K562 (cell line): ENCODE data around the gene AGMO. TPM values are rescaled to one million over a fixed set of nuclear protein-coding genes. Genes with fewer than 3 reads are reported as not detected.

ENCODE experiments used
- ATAC-seq: fragments of 200-7000 bp; cut with Tn5 transposase; 3 replicates; pipeline ENCODE4 v1.9.1; 2020; ENCODE audit warnings: moderate library complexity
- BruUV-seq: library from RNA; stranded (reverse); fragments of 400-500 nt; replicated peaks from 2 replicates; lab custom pipeline; 2021; lab: Mats Ljungman, UMichigan
- CTCF ChIA-PET: fragments of 300-600 bp; formaldehyde crosslinking; extraction: SDS; loops from one replicate; lab custom pipeline; 2021; ENCODE audit warnings: low intra/inter-chr PET ratio; lab: Yijun Ruan, JAX
- POLR2A ChIA-PET: fragments of 300-600, 350-650 bp; sonication (Branson Sonifier 250); formaldehyde crosslinking; extraction: SDS; loops from one replicate; lab custom pipeline; 2021; ENCODE audit warnings: antibody characterized with exemption, inconsistent platforms; lab: Yijun Ruan, JAX
- DNase-seq, 4 experiments: peaks; one replicate each; pipeline versions ENCODE4 v3.0.0 to v3.0.0-alpha.2; 2011 to 2018; ENCODE audit warnings: low spot score in 3 of 4, mixed read lengths in 3 of 4; ENCODE audit errors: extremely low read depth in 1 of 4
- FAIRE-seq: peaks from 2 replicates; lab custom pipeline; 2011; peaks lifted over from hg19 to GRCh38; lab: Jason Lieb, UNC
- H2AFZ ChIP-seq: 2 replicates; pipeline ENCODE4 v1.6.0; 2011; ENCODE audit warnings: low read depth, low read length, control low read depth, inconsistent platforms
- H3K27ac ChIP-seq: fragments of 200-600 bp; 3 replicates; pipeline ENCODE4 v1.8.0; 2011; ENCODE audit warnings: low read depth, mild to moderate bottlenecking, control low read depth, inconsistent platforms, low read length, moderate library complexity, mixed read lengths; ENCODE audit errors: extremely low read depth
- H3K27me3 ChIP-seq, 2 experiments: fragments of 300-600 bp in 1 of 2; 2 replicates in 1 of 2; 3 replicates in 1 of 2; pipeline versions ENCODE4 v1.6.0 to v1.8.0; 2011; ENCODE audit warnings: inconsistent platforms in 2 of 2, low read length in 2 of 2, mild to moderate bottlenecking in 1 of 2, mixed read lengths in 1 of 2, moderate library complexity in 1 of 2; ENCODE audit not compliant: control insufficient read depth in 2 of 2, insufficient read depth in 2 of 2
- H3K36me3 ChIP-seq: fragments of 300-600 bp; 3 replicates; pipeline ENCODE4 v1.8.0; 2011; ENCODE audit warnings: mild to moderate bottlenecking, low read length, inconsistent platforms; ENCODE audit not compliant: control insufficient read depth, insufficient read depth
- H3K4me1 ChIP-seq, 2 experiments: fragments of 200-600 bp in 1 of 2; replicated peaks in 1 of 2; 2 replicates in 1 of 2; 3 replicates in 1 of 2; pipeline versions ENCODE4 v1.5.1 to v1.8.0; 2011; ENCODE audit warnings: inconsistent platforms in 2 of 2, low read length in 2 of 2, mild to moderate bottlenecking in 1 of 2, mixed read lengths in 1 of 2, moderate library complexity in 1 of 2; ENCODE audit not compliant: control insufficient read depth in 2 of 2, insufficient read depth in 2 of 2
- H3K4me2 ChIP-seq: 2 replicates; pipeline ENCODE4 v1.6.1; 2011; ENCODE audit warnings: low read length, control low read depth, inconsistent platforms, mixed read lengths; ENCODE audit not compliant: insufficient read depth
- H3K4me3 ChIP-seq: fragments of 200-600 bp; sonication (generic), shearing (Covaris generic); 2 replicates; pipeline ENCODE4 v1.5.1; 2016; ENCODE audit warnings: control low read depth, inconsistent platforms
- H3K79me2 ChIP-seq: fragments of 200-600 bp; 3 replicates; pipeline ENCODE4 v1.8.0; 2011; ENCODE audit warnings: low read length, inconsistent platforms; ENCODE audit not compliant: control insufficient read depth, insufficient read depth
- H3K9ac ChIP-seq, 2 experiments: 2 replicates each; pipeline versions ENCODE4 v1.6.0 to v1.6.1; 2011; ENCODE audit warnings: low read depth in 2 of 2, low read length in 2 of 2, control low read depth in 1 of 2, inconsistent platforms in 1 of 2, mild to moderate bottlenecking in 1 of 2, mixed read lengths in 1 of 2; ENCODE audit not compliant: insufficient read depth in 1 of 2
- H3K9me1 ChIP-seq: one replicate; pipeline ENCODE4 v1.6.0; 2011; ENCODE audit warnings: inconsistent platforms, mild to moderate bottlenecking, low read length, moderate library complexity; ENCODE audit not compliant: control insufficient read depth, insufficient read depth
- H3K9me3 ChIP-seq: replicated peaks from 2 replicates; pipeline ENCODE4 v1.5.1; 2011; ENCODE audit warnings: low read depth, low read length, inconsistent platforms; ENCODE audit not compliant: control insufficient read depth, insufficient read depth
- H4K20me1 ChIP-seq: replicated peaks from 2 replicates; pipeline ENCODE4 v1.6.1; 2011; ENCODE audit warnings: low read length, inconsistent platforms, mixed read lengths; ENCODE audit not compliant: control insufficient read depth, insufficient read depth
- CCAR2 ChIP-seq: fragments of 200-400 bp; formaldehyde crosslinking; IDR thresholded peaks from 2 replicates; pipeline ENCODE4 v1.6.1; 2017; ENCODE audit warnings: mild to moderate bottlenecking, low read depth, low read length
- ERF ChIP-seq: fragments of 450-650 bp; formaldehyde crosslinking; IDR thresholded peaks from 2 replicates; pipeline ENCODE4 v1.4.0; 2020; ENCODE audit warnings: mild to moderate bottlenecking, mixed read lengths
- GTF2E2 ChIP-seq: fragments of 200-800 bp; sonication (Bioruptor generic); IDR thresholded peaks from 2 replicates; pipeline ENCODE4 v1.6.1; 2016; ENCODE audit warnings: missing genetic modification characterization, missing compliant biosample characterization
- KDM5B ChIP-seq: fragments of 200-600 bp; sonication (generic); IDR thresholded peaks from 2 replicates; pipeline ENCODE4 v1.6.1; 2012; ENCODE audit warnings: low read depth, mild to moderate bottlenecking, moderate library complexity, low read length, control low read depth, inconsistent platforms; ENCODE audit not compliant: insufficient replicate concordance
- MEF2D ChIP-seq: conservative IDR thresholded peaks from 2 replicates; pipeline ENCODE4 v1.6.1; 2016; ENCODE audit warnings: low read depth, missing genetic modification characterization, missing compliant biosample characterization
- ZNF140 ChIP-seq: fragments of 250-450 bp; sonication (Bioruptor Pico); IDR thresholded peaks from 2 replicates; pipeline ENCODE4 v1.8.0; 2021; ENCODE audit warnings: moderate library complexity, mild to moderate bottlenecking, inconsistent platforms
- ZNF696 ChIP-seq: fragments of 250-450 bp; sonication (Bioruptor Pico); conservative IDR thresholded peaks from 2 replicates; pipeline ENCODE4 v1.4.0; 2020; ENCODE audit warnings: mild to moderate bottlenecking, moderate library complexity
- WGBS: fragments of 100-300 bp; shearing (Covaris generic); methylation state at CpG from one replicate; pipeline ENCODE4 v1.1.6; 2016; ENCODE audit warnings: low coverage, mixed read lengths; ENCODE audit not compliant: insufficient coverage; ENCODE audit errors: missing lambda C conversion rate; 5-methylcytosine and 5-hydroxymethylcytosine counted together
- in situ Hi-C: fragments of 300-500 bp; cut with MboI; formaldehyde crosslinking; loops from 4 replicates; pipeline ENCODE4 v1.15.0; 2018; ENCODE audit warnings: inconsistent platforms, mixed read lengths
- intact Hi-C: fragments of 100-400 bp; cut with micrococcal nuclease; formaldehyde crosslinking; loops from 2 replicates; pipeline ENCODE4 v1.14.2; 2022
- polyA plus RNA-seq, 8 experiments: library from polyadenylated mRNA; depleted of rRNA in 4 of 8; stranded (reverse) in 5 of 8; unstranded in 3 of 8; fragments of >200 nt; fragmentation: Nextera tagmentation in 2 of 8; fragmentation: Illumina TruSeq in 1 of 8; extraction: Ambion mirVana in 2 of 8; extraction: Trizol in 1 of 8; gene quantifications; 2 replicates each; pipeline versions ENCODE4 v1.2.1 to v1.2.3, GENCODE V29; 2011 to 2014; ENCODE audit warnings: inconsistent platforms in 1 of 8, missing spikeins in 1 of 8
- total RNA-seq, 7 experiments: library from RNA; depleted of rRNA in 6 of 7; stranded (reverse); fragments of >200 nt in 6 of 7; fragmentation: Illumina TruSeq in 2 of 7; extraction: Trizol in 2 of 7; gene quantifications; 2 replicates each; pipeline versions ENCODE4 v1.2.1 to v1.2.3, GENCODE V29; 2011 to 2021; ENCODE audit warnings: low replicate concordance in 1 of 7
- TF ChIP-seq, protein P1 (sequence below): sonication (generic); formaldehyde crosslinking; IDR thresholded peaks from 2 replicates; pipeline ENCODE4 v1.8.0; 2022; ENCODE audit warnings: mild to moderate bottlenecking, missing genetic modification reagents
- TF ChIP-seq, protein P2 (sequence below), 2 experiments: fragments of 250-450 bp in 1 of 2; fragments of 450-650 bp in 1 of 2; sonication (Bioruptor Pico) in 1 of 2; IDR thresholded peaks; 2 replicates each; pipeline versions ENCODE4 v1.6.1 to v1.8.0; 2016 to 2021; ENCODE audit warnings: mild to moderate bottlenecking in 2 of 2, moderate library complexity in 2 of 2, missing compliant biosample characterization in 1 of 2, missing genetic modification characterization in 1 of 2
- TF ChIP-seq, protein P3 (sequence below), 2 experiments: fragments of 150-350 bp in 1 of 2; IDR thresholded peaks; 2 replicates each; pipeline ENCODE4 v1.6.1; 2012 to 2016; ENCODE audit warnings: low read depth in 2 of 2, low read length in 2 of 2, mild to moderate bottlenecking in 1 of 2, moderate library complexity in 1 of 2
- TF ChIP-seq, protein P4 (sequence below): fragments of 450-650 bp; IDR thresholded peaks from 2 replicates; pipeline ENCODE4 v1.6.1; 2018; ENCODE audit warnings: mild to moderate bottlenecking, low read depth; ENCODE audit not compliant: partially characterized antibody

The AGMO gene
- total and polyA plus RNA-seq, 9 of the 15 experiments (the other 6 are each of a cell fraction or from before 2014, with no cell fraction given) = 0.30 to 1.4 (median 0.69) TPM; not detected in 1

DNA sequence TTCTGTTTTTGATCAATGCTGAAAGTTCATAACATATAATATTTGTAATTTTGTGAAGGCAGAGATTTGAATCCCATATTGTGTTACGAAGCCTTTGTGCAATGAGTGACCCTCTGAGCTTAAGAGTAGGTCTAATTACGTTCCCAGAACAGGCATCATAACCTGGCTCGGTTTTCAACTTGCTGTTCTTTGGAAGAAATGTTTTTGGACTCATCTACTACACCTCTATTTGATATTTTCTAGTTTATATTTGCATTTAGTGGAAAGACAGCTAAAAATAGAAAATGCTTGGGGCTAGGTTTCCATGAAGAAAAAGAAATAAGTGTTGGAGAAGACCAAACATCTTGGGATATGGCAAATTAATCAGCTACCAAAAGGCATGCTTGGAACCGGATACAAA lies 234.8 kb downstream of the AGMO start:
- Histone ChIP-seq H3K27me3 (no peaks in the 10 kb centered on the region), H3K27ac (no peak overlapping the region), H3K4me2 (no peak overlapping the region), H3K4me3 (no peak overlapping the region), H3K36me3 (no peaks in the 10 kb centered on the region), H3K9ac (no peak overlapping the region), H2AFZ (no peak overlapping the region), H3K9me3 (no peaks in the 10 kb centered on the region; the same call in 1 of the 2 replicates), H3K9me1 (no peaks in the 10 kb centered on the region), H4K20me1 (no peaks in the 10 kb centered on the region), H3K79me2 (no peaks in the 10 kb centered on the region), H3K4me1 (no peaks in the 10 kb centered on the region)
- ChIA-PET POLR2A (no interaction called here), CTCF (no interaction called here)
- 4% methylated on average over 4 of the region's 4 CpGs for WGBS
- in situ Hi-C loops (no loop called here), intact Hi-C loops (loop anchor here (5.0 kb wide), 1 partner anchor 745 kb away; no protein-coding TSS in a partner anchor)
- DNase-seq (no peak), FAIRE-seq (no peak), ATAC-seq (no peak)
- no TSS peak for BruUV-seq
- TF ChIP-seq, protein P1, sequence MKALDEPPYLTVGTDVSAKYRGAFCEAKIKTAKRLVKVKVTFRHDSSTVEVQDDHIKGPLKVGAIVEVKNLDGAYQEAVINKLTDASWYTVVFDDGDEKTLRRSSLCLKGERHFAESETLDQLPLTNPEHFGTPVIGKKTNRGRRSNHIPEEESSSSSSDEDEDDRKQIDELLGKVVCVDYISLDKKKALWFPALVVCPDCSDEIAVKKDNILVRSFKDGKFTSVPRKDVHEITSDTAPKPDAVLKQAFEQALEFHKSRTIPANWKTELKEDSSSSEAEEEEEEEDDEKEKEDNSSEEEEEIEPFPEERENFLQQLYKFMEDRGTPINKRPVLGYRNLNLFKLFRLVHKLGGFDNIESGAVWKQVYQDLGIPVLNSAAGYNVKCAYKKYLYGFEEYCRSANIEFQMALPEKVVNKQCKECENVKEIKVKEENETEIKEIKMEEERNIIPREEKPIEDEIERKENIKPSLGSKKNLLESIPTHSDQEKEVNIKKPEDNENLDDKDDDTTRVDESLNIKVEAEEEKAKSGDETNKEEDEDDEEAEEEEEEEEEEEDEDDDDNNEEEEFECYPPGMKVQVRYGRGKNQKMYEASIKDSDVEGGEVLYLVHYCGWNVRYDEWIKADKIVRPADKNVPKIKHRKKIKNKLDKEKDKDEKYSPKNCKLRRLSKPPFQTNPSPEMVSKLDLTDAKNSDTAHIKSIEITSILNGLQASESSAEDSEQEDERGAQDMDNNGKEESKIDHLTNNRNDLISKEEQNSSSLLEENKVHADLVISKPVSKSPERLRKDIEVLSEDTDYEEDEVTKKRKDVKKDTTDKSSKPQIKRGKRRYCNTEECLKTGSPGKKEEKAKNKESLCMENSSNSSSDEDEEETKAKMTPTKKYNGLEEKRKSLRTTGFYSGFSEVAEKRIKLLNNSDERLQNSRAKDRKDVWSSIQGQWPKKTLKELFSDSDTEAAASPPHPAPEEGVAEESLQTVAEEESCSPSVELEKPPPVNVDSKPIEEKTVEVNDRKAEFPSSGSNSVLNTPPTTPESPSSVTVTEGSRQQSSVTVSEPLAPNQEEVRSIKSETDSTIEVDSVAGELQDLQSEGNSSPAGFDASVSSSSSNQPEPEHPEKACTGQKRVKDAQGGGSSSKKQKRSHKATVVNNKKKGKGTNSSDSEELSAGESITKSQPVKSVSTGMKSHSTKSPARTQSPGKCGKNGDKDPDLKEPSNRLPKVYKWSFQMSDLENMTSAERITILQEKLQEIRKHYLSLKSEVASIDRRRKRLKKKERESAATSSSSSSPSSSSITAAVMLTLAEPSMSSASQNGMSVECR (CRISPR knock-in tag) = no peak
- TF ChIP-seq ZNF696 (CRISPR knock-in tag) = no peak
- TF ChIP-seq ERF (CRISPR knock-in tag) = no peak
- no peak for TF ChIP-seq MEF2D (tag)
- TF ChIP-seq KDM5B = no peak
- TF ChIP-seq, protein P2, sequence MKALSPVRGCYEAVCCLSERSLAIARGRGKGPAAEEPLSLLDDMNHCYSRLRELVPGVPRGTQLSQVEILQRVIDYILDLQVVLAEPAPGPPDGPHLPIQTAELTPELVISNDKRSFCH (CRISPR knock-in tag; IDR thresholded peaks at IDR 0.05) = no peak
- TF ChIP-seq, protein P2 (tag; IDR thresholded peaks at IDR 0.05) = no peak
- TF ChIP-seq CCAR2 = no peak
- TF ChIP-seq, protein P3, sequence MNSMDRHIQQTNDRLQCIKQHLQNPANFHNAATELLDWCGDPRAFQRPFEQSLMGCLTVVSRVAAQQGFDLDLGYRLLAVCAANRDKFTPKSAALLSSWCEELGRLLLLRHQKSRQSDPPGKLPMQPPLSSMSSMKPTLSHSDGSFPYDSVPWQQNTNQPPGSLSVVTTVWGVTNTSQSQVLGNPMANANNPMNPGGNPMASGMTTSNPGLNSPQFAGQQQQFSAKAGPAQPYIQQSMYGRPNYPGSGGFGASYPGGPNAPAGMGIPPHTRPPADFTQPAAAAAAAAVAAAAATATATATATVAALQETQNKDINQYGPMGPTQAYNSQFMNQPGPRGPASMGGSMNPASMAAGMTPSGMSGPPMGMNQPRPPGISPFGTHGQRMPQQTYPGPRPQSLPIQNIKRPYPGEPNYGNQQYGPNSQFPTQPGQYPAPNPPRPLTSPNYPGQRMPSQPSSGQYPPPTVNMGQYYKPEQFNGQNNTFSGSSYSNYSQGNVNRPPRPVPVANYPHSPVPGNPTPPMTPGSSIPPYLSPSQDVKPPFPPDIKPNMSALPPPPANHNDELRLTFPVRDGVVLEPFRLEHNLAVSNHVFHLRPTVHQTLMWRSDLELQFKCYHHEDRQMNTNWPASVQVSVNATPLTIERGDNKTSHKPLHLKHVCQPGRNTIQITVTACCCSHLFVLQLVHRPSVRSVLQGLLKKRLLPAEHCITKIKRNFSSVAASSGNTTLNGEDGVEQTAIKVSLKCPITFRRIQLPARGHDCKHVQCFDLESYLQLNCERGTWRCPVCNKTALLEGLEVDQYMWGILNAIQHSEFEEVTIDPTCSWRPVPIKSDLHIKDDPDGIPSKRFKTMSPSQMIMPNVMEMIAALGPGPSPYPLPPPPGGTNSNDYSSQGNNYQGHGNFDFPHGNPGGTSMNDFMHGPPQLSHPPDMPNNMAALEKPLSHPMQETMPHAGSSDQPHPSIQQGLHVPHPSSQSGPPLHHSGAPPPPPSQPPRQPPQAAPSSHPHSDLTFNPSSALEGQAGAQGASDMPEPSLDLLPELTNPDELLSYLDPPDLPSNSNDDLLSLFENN (IDR thresholded peaks at IDR 0.05; ENCODE audit: low read depth in 2 of 2, low read length in 2 of 2) = no peak
- no peak for TF ChIP-seq ZNF140 (CRISPR knock-in tag)
- no peak for TF ChIP-seq GTF2E2
- TF ChIP-seq, protein P4, sequence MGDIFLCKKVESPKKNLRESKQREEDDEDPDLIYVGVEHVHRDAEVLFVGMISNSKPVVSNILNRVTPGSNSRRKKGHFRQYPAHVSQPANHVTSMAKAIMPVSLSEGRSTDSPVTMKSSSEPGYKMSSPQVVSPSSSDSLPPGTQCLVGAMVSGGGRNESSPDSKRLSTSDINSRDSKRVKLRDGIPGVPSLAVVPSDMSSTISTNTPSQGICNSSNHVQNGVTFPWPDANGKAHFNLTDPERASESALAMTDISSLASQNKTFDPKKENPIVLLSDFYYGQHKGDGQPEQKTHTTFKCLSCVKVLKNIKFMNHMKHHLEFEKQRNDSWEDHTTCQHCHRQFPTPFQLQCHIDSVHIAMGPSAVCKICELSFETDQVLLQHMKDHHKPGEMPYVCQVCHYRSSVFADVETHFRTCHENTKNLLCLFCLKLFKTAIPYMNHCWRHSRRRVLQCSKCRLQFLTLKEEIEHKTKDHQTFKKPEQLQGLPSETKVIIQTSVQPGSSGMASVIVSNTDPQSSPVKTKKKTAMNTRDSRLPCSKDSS = no peak
